ENCODE data around the gene PSME2.

Gene PSME2

DNA sequence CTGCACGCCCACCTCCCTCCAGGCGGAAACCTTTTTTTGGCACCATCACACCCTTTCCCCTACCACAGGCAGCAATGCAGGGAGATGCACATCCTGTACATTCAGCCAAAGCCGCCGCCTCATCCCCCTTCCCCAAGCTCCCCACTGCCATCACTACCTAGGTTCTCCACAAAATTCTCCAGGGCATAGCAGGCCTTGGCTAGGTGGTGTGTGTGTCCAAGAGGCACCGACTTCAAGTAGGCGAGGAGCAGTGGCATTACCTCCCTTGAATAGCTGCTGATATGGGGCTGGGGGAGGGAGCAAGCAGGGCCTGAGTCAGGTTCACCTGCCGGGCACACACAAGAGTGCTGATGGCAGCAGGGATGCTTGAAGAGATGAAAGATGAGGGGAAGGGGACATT is 38.6 kb upstream of the PSME2 start:
- TF ChIP-seq, protein P1, sequence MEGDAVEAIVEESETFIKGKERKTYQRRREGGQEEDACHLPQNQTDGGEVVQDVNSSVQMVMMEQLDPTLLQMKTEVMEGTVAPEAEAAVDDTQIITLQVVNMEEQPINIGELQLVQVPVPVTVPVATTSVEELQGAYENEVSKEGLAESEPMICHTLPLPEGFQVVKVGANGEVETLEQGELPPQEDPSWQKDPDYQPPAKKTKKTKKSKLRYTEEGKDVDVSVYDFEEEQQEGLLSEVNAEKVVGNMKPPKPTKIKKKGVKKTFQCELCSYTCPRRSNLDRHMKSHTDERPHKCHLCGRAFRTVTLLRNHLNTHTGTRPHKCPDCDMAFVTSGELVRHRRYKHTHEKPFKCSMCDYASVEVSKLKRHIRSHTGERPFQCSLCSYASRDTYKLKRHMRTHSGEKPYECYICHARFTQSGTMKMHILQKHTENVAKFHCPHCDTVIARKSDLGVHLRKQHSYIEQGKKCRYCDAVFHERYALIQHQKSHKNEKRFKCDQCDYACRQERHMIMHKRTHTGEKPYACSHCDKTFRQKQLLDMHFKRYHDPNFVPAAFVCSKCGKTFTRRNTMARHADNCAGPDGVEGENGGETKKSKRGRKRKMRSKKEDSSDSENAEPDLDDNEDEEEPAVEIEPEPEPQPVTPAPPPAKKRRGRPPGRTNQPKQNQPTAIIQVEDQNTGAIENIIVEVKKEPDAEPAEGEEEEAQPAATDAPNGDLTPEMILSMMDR (IDR thresholded peaks at IDR 0.05; ENCODE audit: low read depth, low read length, missing control alignments): no peak
- DNase-seq (ENCODE audit: low read depth): no peak
- H3K4me3 ChIP-seq (ENCODE audit: low read depth, low read length): no peak overlapping the region

DNA sequence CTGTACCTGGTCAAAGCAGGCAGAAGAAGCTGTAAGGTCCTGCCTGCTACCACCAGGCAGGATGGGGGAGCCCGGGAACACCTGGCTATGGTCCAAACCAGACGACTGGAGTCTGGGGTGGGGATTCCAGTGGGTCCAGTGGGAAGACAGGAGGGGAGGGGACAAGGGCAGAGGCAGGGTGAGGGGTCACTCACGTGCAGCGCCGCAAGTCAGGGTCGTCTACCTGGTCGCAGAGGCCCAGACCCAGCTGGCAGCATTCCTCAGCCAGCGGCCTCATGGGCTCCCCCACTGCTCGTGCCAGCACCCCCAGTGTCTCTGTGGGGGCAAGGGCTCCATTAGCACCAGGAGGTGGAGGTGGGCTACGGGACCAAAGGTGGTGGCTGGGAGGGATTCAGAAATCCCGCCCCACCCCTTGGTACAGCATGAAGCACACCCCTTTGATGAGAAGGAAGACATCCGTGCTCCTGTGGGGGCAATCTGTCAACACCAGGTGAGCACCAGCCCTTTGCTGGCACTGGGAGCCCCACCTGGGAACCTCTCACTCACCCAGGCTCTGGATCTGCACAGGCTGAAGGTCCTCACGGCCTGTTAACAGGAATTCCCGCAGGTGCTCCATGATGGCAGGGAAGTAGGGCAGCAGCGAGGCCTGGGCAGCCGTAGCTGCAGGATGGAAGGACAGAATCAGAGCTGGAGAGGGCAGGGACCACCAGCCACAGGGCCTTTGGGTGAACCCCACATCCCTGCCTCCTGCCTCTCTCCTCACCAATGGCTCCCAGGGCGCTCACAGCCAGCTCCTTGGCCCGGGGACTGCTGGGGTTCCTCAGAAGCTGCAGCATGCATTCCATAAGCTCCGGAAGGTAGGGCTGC is 37.9 kb upstream of the PSME2 start:
- TF ChIP-seq, protein P1 (IDR thresholded peaks at IDR 0.05; ENCODE audit: low read depth, low read length, missing control alignments): no peak
- no peak for DNase-seq (ENCODE audit: low read depth)
- H3K4me3 ChIP-seq (ENCODE audit: low read depth, low read length): no peak overlapping the region

DNA sequence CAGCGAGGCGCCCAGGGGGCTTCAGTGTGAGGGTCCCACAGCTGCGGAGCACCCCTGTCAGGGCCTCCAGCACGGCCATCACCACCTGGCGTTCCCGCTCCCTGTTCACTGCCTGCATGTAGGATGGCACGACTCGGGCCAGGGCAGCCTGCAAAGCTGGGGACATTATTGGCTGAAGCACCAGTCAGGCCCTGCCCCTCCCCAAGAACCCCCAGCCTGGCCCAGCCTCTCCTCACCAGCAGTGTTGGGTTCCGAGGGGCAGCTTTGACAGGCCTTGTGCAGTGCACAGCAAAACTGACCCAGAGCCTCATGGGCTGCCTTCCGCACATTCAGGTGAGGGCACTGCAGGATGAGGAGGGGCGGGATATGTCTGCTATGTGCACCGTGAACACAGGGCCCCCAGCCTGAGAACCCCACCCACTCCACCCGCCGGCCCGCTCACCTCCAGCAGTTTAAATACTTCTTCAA is 36.6 kb upstream of the PSME2 start:
- DNase-seq (ENCODE audit: low read depth): no peak
- TF ChIP-seq, protein P1 (IDR thresholded peaks at IDR 0.05; ENCODE audit: low read depth, low read length, missing control alignments): no peak
- no peak overlapping the region for H3K4me3 ChIP-seq (ENCODE audit: low read depth, low read length)

DNA sequence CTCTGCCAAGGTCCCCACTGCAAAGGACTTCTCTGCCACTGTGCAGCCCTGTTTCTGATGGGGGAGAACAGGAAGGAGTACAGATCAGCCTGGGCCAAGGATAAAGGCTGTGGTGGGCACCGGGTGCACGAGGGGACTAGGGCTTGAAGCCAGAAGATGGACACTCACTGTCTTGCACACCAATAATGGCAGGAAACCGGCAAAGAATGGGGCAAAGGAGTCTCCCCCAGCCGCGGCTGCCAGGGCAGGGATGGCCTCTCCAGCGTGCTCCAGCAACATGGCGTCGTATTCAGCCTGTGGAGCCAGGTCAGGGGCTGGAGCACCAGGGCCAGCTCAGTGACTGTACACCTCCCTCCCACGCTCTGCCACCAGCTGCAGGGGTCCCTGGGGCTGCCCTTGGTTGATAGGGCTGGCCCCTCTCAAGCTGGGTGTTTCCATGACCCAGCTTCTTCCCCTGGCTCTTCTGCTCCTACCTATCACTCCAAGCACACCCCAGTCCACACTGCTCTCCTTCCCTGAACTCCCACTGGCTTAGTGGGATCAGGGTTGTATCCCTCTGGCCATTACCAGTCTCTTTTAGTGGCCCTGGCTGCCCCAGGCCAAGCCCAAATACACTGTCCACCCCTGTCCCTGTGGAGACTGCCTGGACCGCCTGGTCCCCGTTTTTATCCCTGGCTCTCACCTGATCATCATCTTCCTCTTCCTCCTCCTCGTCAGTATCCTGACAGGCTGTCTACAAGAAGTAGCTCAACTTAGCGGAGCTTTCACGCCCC is 35.9 kb upstream of the PSME2 start:
- no peak for DNase-seq (ENCODE audit: low read depth)
- H3K4me3 ChIP-seq (ENCODE audit: low read depth, low read length): no peak overlapping the region
- TF ChIP-seq, protein P1 (IDR thresholded peaks at IDR 0.05; ENCODE audit: low read depth, low read length, missing control alignments): no peak

DNA sequence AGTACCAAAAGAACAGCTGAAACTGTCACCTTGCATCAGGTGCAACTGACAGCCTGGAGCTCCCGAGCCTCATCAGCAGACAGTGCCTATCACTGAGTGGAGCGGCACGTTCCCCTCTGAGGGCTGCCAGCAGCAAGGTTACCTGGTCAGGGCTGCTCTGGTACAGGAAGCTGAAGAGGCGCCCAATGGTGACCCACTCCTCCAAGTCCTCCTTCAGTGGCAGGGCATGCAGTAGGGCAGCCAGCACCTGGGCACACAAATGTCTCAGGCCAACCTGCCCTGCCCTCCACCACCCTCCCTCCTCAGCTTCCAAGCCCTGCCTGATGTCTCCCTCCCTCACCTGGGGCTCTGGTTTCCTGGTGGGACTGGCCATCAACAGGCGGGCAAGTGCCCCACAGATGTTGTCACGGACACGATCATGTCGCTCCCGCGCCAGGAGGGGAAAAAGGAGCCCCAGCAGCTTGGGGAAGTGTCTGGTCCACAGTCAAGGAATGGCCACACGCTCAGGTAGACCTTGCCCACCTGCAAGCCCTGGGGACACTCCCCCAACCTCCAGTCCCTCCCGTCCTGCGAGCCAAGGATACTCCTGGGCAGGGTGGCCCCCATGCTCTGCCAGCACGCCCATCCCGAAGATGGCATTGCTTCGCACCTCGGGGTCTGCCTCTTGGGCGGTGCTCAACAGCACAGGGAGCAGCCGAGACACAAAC is 35.1 kb upstream of the PSME2 start:
- DNase-seq (ENCODE audit: low read depth): no peak
- no peak overlapping the region for H3K4me3 ChIP-seq (ENCODE audit: low read depth, low read length)
- TF ChIP-seq, protein P1 (IDR thresholded peaks at IDR 0.05; ENCODE audit: low read depth, low read length, missing control alignments): no peak

DNA sequence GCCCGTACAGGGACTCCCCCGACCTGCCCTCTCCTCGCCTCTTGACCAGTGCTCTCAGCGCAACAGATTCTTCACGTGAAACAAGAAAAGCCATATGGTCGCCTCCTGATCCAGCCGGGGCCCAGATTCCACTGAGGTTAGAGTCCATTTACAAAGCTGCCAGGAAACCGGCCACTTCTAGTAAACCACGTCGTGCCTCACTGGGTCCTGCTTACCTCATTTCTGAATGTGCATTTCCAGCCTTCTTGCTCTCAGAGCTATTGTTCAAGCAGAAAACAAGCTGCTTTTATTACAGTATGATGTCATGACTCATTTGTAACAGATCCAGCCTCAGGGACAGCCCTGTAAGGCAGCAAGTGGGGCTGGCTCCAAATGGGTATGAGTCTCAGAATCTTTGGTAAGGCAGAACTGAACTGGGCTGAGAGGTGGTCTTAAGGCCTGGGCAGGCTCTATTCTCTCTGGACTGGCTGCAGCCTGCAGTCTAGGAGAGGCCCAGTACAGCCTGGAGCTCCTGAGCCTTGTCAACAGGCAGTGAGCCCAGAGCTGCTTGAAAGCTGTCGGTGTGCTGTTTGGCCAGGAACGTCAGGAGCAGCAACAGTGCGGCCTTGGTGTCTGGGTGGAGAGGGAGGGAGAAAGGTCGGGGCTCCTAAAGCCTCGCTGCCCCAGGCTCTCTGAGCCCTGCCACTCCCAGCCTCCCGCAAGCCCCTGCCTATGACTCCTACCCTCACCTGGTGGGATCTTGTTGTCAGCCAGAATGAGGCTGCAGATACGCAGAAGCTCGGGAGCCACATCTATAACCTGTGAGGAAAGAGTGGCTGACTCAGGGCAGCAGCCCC is 33.8 kb upstream of the PSME2 start:
- TF ChIP-seq, protein P1 (IDR thresholded peaks at IDR 0.05; ENCODE audit: low read depth, low read length, missing control alignments): no peak
- no peak overlapping the region for H3K4me3 ChIP-seq (ENCODE audit: low read depth, low read length)
- no peak for DNase-seq (ENCODE audit: low read depth)

Data from GM12864 (cell line).